TTC549 (cell line): ENCODE data around the gene TP63.

Source experiments
- FAIRE-seq: peaks from 2 replicates; lab custom pipeline; 2012; peaks lifted over from hg19 to GRCh38; lab: Jason Lieb, UNC

Gene TP63

DNA sequence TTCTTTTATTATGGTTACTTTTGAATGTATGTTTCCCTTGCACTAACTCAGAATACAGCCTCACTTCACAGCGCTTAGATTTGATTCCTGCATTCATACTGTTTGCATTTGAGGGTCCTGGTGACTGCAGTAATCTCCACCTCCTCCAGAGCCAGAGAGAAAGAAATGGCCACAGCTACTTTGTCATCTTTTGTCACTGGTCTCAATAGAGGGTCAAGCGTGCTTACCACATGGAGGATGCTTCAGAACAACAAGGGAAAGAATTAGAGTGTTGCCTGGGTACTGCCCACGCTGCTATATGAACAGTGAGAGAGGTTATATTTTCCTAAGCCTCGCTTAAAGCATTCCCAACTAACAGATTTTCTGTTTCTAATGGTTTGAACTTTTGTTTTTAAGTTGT lies 190.1 kb downstream of the TP63 start:
- FAIRE-seq, result no peak

DNA sequence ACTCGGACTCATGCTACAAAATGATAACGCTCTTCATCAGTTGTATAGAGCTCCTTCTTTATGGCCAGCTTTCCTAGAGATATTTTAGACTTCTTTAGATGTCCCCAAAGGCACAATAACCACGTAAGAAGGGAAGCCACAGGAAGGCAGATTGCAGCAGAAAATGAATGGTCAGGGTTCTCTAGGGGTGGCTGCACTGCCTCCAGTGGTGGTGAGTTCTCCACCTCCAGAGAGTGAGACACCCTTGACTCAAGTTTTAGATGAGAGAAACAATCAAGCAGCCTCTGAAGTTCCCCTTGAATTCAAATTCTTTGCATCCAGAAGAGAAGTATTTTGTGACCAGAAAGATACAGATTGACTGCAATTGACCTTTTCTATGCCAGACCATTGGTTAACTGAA lies 191.5 kb downstream of the TP63 start:
- FAIRE-seq, result no peak

DNA sequence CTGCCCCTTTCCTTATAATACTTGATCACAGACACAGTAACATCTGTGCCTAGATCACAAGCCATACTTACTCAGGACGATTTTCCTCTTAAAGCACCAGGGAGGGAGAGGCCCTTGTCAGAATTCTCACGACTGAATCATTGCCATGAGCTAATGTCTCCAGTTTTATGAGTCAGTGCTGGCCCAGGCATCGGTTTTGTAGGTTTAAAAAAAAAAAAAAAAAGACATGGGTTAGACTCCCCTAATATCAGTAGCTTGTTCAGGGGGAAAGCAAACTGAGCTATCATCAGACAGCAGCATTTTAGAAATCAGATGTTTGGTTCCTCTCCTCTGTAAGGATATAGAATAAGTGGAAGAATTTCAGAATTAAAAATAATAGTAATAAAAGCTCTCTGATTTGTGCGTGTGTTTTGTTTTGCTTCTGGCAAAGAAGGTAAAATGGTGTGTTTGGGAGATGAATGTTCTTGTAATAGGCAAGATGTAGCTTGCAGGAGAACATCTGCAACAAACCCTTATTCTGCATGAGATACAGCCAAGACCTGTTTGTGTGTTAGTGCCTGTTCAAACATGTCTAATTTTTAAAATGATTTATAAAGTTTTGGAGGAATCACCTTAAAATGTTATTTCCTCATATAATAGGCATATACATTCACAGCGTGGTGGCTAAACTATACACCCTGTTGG lies 193.6 kb downstream of the TP63 start:
- no peak for FAIRE-seq

DNA sequence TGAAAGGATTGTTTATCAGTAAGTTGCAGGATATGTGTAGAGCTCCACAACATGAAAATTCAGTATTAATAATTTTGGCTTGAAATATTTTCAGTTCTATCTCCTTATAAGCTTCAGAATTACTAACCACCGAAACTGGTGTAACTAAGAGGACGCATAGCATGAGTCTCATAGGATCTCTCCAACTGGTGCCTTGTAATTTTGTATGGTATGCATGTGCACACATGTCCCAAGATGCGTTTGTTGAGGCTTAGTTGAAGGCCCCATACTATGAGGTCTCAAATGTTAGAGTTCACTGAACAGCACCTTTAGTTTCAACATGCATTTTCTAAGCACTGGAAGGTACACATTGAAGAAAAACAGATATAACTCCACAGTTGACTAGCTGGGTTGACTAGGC lies 195.4 kb downstream of the TP63 start:
- no peak for FAIRE-seq

DNA sequence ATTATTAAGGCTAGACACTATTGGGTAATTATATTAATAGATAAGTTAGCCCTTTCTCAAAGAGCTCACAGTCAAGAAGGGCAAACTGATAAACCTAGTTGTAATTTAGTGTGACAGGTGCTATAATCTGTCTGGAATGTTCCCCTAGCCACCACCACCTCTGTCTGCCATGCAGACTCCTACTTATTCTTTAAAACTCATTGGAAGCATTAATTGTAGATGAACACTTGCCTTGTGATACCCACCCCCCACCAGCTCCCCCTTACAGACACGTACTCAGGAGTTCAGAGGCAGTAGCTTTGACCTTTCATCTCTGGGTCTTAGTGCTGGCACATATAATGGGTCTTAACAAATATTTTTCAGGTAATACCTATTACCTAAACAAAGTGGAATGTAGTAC lies 195.9 kb downstream of the TP63 start:
- no peak for FAIRE-seq

DNA sequence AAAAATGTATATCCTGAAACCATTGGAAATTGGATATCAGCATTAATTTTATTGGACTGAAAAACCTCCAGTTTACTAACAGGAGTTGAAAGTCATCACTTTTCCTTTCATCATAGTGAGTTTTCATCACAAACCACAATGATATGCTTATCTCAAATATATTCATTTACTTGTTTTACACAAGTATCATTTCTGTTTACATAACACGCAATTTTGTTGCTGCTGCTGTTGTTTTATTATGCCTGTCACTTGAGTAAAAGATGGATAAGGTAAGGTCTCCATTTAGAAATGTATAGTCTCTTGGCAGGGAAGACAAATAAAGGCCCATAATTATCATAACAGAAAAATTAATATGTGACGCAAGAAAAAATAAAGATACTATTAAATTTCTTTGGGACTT lies 199.2 kb downstream of the TP63 start:
- FAIRE-seq, result no peak

DNA sequence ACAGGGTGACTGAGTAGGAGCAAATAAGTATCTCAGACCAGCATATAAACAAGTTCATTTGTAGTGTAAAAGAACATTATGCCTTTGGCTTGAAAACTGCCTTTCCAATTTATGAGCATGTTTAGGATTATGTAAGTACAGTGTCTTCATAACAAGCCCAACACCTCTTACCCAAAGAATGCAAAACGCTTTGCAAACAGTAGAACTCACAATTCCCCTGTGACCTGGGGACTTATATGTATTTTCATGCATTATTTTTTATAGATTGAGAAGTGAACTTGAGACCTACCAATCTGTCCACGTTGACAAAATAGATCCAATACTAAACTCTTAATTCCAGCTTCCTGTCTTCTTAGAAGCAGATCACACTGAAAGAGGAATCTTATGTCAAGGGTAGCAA lies 202.1 kb downstream of the TP63 start:
- FAIRE-seq, result no peak

DNA sequence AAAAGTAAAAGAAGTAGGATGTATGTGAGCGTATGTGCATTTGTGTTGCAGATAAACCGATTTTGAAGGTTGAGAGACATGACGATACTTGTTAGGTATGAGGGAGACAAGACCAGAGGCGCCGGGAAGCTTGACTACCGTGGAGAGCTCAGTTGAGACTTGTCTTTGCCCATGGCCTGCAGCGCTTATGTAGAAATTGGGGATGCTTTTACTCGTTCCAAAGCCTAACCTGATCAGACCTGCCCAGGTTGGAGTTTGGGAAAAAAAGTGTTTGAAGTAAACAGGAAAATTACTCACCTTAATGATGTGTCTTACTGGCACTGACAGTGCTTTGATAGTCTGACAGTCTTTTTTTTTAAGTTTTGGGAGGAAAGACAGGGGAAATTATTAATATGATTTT lies 202.8 kb downstream of the TP63 start:
- FAIRE-seq, result no peak

DNA sequence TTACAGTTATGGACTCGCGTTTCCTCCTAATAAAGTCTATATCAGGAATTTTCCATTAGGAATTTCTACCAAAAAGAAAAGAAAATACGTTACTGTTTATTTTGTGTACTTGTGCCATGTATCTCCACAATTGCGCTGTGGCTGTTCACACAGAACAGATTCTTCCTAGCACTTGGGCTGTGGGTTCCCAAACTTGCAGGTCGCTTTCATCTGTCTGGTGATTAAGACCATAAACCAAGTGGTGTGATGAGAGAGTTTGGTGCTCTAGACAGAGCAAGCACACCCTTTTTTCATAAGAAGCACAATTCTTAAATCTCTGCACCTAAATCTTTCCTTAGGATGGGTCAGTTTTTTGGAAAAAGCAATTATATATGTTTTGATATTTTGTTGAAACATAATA lies 203.3 kb downstream of the TP63 start:
- no peak for FAIRE-seq

DNA sequence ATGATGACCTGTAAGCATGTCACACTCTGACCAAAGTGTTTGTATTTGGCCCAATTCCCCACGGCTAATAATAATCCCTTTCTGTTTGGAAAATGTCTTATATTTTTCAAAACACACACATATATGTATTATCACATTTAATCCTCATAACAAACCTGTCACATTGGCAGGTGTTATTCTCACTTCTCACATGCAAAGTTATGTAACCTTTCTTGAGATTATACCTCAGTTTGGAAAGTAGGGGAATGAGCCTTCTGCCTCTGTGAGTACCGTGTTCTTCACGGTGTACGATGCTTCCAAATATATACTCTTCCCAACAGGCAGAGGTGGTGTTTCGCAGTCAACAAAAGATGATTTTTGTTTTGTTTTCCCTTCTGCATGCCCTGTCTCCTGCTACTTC lies 205.6 kb downstream of the TP63 start:
- no peak for FAIRE-seq

DNA sequence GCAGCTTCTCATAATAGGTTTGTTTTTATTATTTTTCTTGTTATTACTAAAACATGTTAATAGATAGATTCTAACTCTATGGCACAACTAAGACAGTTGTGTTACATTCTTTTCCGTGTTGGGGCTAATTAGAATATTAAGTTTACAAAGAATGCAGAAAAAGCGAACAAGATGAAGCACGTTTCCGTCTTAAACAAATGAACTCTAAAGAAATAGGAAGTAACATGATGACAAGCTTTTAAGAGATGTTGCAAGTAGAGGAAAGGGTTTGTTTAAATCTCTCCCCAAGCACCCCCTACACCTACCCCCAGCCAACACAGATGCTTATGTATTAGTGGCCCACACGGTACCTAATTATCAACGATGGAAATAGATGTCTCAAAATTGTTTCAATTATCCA lies 207.1 kb downstream of the TP63 start:
- no peak for FAIRE-seq

DNA sequence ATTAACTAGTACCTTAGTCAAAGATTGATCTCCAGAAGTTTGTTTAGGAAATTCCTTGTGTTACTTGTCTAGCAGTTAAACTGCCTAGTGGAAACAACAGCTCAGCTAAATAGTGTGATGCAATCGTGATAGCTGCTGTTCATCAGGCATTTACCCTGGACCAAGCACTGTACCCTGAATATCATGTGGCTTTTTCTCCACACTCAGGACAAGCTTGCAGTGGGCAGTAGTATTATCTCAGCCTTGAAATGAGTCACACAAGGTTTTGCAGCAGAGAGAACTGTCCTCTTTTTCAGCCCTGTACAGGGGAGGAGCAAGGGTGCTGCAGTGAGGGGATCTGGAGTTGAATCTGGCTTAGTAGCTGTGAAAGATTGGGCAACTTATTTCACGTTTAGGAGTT lies 208.4 kb downstream of the TP63 start:
- no peak for FAIRE-seq

DNA sequence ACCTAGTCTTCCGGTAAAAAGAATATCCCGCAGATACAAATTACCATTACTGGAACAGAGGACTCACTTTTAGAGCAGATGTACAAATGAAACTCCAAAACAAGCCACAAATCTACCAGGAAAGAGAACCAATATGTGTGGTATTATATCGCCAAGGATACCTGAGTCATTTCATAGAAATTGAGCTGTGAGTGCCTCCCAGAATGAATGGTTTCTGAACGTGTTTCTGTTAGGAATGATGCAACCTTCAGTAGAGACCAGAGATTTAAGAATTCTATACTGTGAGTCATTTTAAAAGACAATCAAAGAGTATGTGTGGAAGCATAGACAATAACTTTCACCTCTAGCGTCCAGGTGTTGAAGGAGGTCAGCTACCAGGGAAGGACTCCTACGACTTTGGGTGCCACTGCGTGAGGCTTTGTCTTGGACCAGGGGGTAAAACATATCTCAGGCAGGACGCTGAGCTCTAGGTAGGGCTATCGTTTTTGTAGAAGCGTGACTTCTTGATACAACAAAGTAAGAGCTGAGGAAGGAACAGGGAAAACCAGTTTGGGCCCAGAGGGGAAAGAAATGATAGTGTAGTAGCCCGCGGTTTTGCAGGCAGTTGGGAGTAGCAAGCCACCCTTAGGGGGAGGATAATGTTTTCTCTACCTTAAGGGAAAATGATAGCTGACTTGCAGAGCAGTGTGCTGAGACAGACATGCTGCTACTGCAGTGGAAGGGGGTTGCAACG lies 210.4 kb downstream of the TP63 start:
- no peak for FAIRE-seq

DNA sequence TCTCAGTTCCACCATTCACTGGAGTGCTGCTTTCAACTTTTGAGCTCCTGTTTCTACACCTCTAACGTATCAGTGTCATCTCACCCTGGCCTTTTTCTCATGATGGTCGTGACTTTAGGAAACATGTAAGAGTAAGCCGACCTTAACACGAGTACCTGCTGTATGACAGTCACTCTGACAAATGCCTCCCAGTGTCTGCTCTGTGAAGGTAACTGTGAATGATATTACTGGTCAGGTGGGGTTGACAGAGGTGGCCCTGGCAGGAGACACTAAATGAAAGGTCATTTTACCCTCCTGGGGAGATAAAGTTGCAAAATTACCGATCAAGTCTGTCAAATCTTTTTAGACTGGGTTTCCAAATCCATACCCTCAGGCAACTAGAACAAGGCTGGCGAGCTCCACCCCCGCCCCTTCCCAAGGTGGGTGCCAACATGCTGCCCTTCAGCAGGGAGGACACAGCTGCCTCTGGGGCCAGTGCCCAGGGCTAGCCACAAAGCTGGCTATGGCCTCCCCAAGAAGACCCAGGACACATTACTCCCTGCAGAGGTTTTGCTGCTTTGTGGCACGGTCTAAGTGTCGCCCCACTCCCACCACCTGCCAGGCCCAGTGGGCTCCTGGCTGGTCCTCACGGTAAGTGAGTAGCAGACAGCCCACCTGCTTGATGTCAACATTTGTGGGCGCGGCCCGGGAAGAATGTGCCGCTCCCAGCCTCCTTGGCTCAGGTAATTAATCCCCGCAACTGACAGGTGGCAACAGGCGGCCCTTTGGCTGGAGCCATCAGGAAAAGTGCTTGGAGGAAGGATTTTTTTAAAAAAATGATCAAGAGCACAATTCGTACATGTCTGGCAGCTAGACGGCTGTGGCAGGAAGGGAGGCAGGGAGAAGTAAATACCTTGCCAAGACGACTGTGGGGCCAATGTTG lies 211.8 kb downstream of the TP63 start:
- no peak for FAIRE-seq

DNA sequence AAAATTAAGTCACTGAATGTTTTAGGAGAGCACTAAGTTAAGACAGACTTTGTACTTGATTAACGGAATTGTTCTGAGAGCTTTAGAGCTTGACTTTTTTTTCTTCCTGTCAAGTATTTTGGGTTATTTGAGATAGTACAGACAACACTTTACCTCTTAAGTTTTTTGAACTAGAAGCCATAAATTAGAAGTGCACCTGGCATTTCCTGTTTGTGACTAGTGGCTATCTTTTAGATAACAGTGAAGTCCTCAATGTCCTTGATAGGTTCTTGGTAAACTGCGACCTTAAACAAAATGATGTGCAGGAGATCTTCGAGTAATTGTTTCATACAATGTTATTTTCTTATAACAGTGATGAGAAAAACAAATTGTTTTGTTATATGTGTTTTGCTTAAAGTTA lies 213.9 kb downstream of the TP63 start:
- FAIRE-seq, result no peak

DNA sequence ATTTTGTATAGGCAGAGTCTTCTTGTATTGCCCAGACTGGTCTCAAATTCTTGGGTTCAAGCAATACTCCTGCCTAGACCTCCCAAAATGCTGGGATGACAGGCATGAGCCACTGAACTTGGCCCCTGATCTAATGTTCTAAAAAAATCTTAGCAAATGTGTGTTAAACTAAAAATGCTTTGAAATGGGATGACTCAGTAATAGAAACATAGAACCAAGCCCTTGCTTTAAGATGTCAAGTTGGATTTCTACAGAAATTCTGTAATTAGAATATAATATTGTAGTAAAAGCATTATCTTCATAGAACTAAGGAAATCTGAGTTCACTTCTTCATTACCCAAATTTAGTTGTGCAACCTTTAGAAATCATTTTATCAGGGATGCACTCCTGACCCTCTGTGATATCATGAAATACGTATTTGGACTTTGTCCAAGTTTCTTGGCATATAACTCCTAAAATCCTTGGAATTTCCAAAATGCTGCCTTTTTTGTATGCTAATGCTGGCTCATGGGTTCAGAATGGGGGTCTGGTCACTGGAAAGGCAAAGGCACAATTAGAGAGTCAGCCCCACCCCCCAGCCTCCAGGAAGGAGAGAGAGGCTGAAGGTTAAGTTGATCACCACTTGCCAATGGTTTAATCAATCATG lies 217.3 kb downstream of the TP63 start:
- FAIRE-seq, result no peak

DNA sequence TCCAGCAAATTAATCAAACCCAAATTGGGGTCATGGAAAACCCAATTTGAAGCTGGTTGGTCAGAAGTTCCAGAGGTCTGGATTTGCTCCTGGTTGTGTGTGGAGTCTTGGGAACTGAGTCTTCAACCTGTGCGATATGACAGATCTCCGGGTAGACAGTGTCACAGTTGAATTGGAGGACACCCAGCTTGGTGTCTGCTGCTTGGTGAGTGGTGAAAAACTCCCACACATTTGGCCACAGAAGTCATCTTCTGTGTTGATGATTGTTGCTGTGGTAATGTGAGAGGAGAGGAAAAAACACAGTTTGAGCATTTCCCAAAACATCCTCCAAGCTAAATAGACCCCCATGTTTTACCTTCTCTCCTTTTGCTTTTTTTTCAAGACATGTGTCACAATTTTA lies 218.1 kb downstream of the TP63 start:
- FAIRE-seq, result no peak

DNA sequence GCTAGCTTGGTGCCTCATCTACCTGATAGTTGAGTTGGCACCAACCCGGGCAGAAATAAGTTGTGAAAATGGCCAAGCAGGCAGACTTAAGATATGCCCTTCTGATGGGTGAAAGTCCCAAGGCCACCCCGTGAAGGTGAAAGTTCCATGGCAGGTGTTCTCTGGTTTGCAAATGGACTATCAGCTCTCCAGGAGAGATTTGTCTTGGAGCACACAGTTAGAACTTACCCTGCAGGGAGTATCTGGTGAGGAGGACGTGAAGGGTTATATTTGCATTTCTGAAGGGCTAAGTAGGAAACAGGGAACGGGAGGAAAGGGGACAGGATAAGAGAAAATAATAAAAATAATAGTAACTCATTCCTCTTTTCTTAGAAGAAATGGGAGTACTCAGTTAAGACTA lies 220.5 kb downstream of the TP63 start:
- no peak for FAIRE-seq

DNA sequence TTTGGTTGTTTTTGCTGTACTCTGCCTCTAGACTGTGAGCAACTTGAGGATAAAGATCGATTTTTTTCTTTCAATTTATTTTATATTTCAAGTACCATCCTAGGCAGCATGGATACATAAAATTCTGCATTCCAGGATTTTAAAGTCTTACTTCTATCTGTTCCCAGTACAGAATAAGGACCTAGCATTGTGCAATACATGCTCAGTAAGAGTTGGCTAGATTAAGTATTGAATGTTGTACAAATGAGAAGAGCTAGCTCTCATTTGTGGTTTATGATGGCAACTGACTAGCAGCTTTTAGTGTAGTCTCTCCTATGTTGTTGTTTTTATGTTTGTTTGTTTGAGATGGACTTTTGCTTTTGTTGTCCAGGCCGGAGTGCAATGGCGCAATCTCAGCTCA lies 222.7 kb downstream of the TP63 start:
- no peak for FAIRE-seq

DNA sequence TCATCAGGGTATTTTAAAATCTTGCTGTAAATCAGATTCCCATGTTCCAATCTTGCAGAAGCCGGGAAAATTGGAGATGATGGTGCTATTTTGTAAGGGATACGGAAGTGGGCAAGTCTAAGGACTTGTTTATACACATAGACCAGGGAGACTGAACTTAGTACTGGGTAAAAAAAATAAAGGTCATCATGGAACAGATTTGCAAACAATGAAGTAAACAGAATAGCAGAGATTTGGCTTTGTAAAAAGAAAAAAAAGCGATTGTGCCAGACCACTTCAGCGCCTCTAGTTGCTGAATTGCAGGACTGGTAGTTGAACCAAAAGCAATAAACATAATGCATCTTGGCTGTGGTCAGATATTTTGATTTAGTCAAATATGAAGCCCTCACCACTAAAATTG lies 229.1 kb downstream of the TP63 start:
- no peak for FAIRE-seq

DNA sequence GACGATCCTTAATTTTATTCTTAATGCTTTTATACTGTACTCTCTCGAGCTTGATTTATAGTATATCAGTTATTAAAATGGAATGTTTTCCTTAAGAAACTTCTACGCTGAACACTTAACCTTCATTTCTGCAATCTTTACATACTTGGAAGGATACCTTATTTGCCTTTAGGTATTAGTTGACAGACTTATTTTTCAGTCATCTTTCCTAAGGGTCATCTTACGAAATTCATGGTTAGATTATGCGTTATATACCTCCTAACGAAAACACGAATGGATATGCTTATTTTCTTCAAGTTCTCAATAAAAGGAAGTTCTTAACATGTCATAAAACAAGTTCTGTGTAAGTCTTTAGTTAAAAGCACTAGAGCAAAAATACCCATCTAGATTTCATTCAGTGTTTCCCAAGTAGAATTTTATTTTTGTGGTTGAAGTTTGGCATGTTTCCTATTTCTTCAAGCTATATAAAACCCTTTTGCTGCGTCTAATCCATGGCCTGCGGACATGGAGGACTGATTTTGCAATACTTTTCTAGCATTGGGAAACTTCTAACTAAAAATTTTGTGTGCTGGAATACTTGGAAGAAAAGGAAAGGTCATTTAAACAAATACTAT lies 231.3 kb downstream of the TP63 start:
- FAIRE-seq, result no peak

DNA sequence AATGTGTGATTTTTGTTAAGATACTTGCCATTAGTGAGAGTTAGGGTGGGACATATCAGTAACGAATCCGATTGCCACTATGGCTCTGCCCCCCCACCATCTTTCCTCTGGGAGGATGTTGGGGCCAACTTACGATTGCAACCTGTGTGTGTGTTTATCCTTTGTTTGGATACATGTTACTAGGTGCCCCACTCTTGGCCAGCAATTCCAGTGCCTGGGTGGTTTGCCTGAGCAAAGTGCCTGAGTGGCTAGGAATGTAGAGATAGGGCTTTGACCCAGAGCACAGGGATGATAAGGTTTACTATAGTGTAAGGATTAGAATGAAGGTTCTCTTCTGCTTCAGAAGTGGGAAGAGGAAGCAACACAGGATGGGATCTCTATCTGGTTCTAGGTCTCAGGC lies 231.8 kb downstream of the TP63 start:
- no peak for FAIRE-seq
